ENCODE measurements around the gene PPFIA1.

Gene PPFIA1

GRCh38 chr11:70312401-70313357, 42.2 kb downstream of the PPFIA1 start:
- no peak for TF ChIP-seq EZH2phosphoT487 (conservative IDR thresholded peaks at IDR 0.05; ENCODE audit: low read length)
- TF ChIP-seq, protein P1, sequence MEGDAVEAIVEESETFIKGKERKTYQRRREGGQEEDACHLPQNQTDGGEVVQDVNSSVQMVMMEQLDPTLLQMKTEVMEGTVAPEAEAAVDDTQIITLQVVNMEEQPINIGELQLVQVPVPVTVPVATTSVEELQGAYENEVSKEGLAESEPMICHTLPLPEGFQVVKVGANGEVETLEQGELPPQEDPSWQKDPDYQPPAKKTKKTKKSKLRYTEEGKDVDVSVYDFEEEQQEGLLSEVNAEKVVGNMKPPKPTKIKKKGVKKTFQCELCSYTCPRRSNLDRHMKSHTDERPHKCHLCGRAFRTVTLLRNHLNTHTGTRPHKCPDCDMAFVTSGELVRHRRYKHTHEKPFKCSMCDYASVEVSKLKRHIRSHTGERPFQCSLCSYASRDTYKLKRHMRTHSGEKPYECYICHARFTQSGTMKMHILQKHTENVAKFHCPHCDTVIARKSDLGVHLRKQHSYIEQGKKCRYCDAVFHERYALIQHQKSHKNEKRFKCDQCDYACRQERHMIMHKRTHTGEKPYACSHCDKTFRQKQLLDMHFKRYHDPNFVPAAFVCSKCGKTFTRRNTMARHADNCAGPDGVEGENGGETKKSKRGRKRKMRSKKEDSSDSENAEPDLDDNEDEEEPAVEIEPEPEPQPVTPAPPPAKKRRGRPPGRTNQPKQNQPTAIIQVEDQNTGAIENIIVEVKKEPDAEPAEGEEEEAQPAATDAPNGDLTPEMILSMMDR (IDR thresholded peaks at IDR 0.05; ENCODE audit: insufficient read depth, low read length, poor library complexity, severe bottlenecking) = no peak
- Histone ChIP-seq H3K79me2 (ENCODE audit: insufficient read depth, low read length) (peaks cover 9% of the 10 kb centered on the region), H3K9me3 (ENCODE audit: insufficient read depth, low read length) (no peaks in the 10 kb centered on the region), H3K36me3 (ENCODE audit: low read length) (no peaks in the 10 kb centered on the region), H3K27ac (ENCODE audit: low read depth, low read length) (no peak overlapping the region), H3K4me2 (ENCODE audit: low read depth, low read length, poor library complexity, severe bottlenecking) (no peak overlapping the region), H4K20me1 (ENCODE audit: low read depth, low read length) (no peaks in the 10 kb centered on the region), H3K27me3 (ENCODE audit: low read length) (no peaks in the 10 kb centered on the region), H2AFZ (ENCODE audit: low read depth, low read length, severe bottlenecking) (no peak overlapping the region), H3F3A (ENCODE audit: insufficient read depth) (no peaks in the 10 kb centered on the region), H3K9me2 (replicated peaks; ENCODE audit: insufficient read depth, low read length) (no peaks in the 10 kb centered on the region), H3K9ac (ENCODE audit: low read length) (no peak overlapping the region), H3K4me3 (ENCODE audit: insufficient read depth, low read length, poor library complexity, severe bottlenecking) (no peak overlapping the region)

DNA sequence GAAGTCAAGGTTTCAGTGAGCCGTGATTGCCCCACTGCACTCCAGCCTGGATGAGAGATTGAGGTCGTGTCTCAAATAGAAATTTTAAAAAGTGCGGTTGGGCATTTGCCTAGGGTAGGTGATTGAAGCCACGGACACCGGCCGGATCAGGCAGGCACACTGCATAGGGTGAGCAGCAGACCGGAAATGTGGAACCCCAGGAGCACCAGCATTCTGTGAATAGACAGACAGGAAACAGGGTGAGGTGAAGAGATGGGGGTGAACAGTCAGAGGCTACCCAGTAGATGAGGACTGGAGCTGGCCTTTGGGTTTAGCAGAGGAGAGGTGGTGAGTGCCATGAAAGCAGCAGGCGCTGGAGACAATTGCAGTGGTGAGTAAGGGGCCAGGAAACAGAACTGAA, 43.5 kb downstream of the PPFIA1 start:
- H3K79me2 ChIP-seq (ENCODE audit: insufficient read depth, low read length) = peaks cover 4% of the 10 kb centered on the region; the same call in 1 of the 2 replicates
- no peaks in the 10 kb centered on the region for H3K9me3 ChIP-seq (ENCODE audit: insufficient read depth, low read length)
- no peaks in the 10 kb centered on the region for H3K36me3 ChIP-seq (ENCODE audit: low read length)
- no peak overlapping the region for H3K4me3 ChIP-seq (ENCODE audit: insufficient read depth, low read length, poor library complexity, severe bottlenecking)
- no peaks in the 10 kb centered on the region for H4K20me1 ChIP-seq (ENCODE audit: low read depth, low read length)
- no peak for TF ChIP-seq EZH2phosphoT487 (conservative IDR thresholded peaks at IDR 0.05; ENCODE audit: low read length)
- TF ChIP-seq, protein P1 (IDR thresholded peaks at IDR 0.05; ENCODE audit: insufficient read depth, low read length, poor library complexity, severe bottlenecking) = no peak
- H3K27ac ChIP-seq (ENCODE audit: low read depth, low read length) = no peak overlapping the region
- no peak overlapping the region for H2AFZ ChIP-seq (ENCODE audit: low read depth, low read length, severe bottlenecking)
- H3K27me3 ChIP-seq (ENCODE audit: low read length) = no peaks in the 10 kb centered on the region
- H3K4me2 ChIP-seq (ENCODE audit: low read depth, low read length, poor library complexity, severe bottlenecking) = no peak overlapping the region
- H3K9me2 ChIP-seq (replicated peaks; ENCODE audit: insufficient read depth, low read length) = no peaks in the 10 kb centered on the region
- no peak overlapping the region for H3K9ac ChIP-seq (ENCODE audit: low read length)
- no peaks in the 10 kb centered on the region for H3F3A ChIP-seq (ENCODE audit: insufficient read depth)

GRCh38 chr11:70314730-70315129, 44.2 kb downstream of the PPFIA1 start:
- Histone ChIP-seq H3K9me2 (replicated peaks; ENCODE audit: insufficient read depth, low read length) (no peaks in the 10 kb centered on the region), H3K79me2 (ENCODE audit: insufficient read depth, low read length) (peaks cover 4% of the 10 kb centered on the region; the same call in 1 of the 2 replicates), H3K9me3 (ENCODE audit: insufficient read depth, low read length) (no peaks in the 10 kb centered on the region), H2AFZ (ENCODE audit: low read depth, low read length, severe bottlenecking) (no peak overlapping the region), H3K27me3 (ENCODE audit: low read length) (no peaks in the 10 kb centered on the region), H3K4me3 (ENCODE audit: insufficient read depth, low read length, poor library complexity, severe bottlenecking) (no peak overlapping the region), H3K36me3 (ENCODE audit: low read length) (no peaks in the 10 kb centered on the region), H3K9ac (ENCODE audit: low read length) (no peak overlapping the region), H4K20me1 (ENCODE audit: low read depth, low read length) (no peaks in the 10 kb centered on the region), H3K4me2 (ENCODE audit: low read depth, low read length, poor library complexity, severe bottlenecking) (no peak overlapping the region), H3K27ac (ENCODE audit: low read depth, low read length) (no peak overlapping the region), H3F3A (ENCODE audit: insufficient read depth) (no peaks in the 10 kb centered on the region)
- TF ChIP-seq, protein P1 (IDR thresholded peaks at IDR 0.05; ENCODE audit: insufficient read depth, low read length, poor library complexity, severe bottlenecking) = no peak
- TF ChIP-seq EZH2phosphoT487 (conservative IDR thresholded peaks at IDR 0.05; ENCODE audit: low read length) = no peak
